Measurements from ENCODE around the gene ONECUT3.
"Not testable (repeated sequence)": the region's sequence is repeated elsewhere in the genome, so short reads cannot be mapped to it uniquely, and the experiment has no call there.

The ONECUT3 gene

DNA sequence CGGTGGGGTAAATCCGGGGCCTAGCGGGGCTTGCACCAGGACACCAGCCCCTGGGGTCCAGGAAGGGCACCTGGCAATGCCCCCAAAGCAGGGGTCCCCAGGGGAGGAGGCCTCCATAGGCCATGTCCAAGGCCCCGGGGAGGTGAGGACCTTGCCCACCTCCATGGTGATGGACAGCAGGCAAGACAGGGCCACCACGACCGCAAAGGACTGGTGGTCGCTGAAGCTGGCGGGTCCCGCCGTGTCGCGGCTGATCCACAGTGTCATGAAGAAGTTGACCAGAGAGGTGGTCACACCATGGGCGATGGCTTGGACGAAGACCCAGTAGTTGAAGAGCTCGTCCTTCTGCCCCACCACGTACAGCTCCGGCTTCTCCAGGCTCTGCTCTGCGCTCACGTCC is 32.0 kb downstream of the ONECUT3 start:
- peaks cover 78% of the 10 kb centered on the region for H3K27me3 Mint-ChIP-seq
- no peak overlapping the region for H3K27ac Mint-ChIP-seq
- no peaks in the 10 kb centered on the region for H3K9me3 Mint-ChIP-seq
- peaks cover 5% of the 10 kb centered on the region for H3K4me1 Mint-ChIP-seq
- no peak for ATAC-seq
- H3K36me3 Mint-ChIP-seq: no peaks in the 10 kb centered on the region
- no peak overlapping the region for H3K4me3 Mint-ChIP-seq

DNA sequence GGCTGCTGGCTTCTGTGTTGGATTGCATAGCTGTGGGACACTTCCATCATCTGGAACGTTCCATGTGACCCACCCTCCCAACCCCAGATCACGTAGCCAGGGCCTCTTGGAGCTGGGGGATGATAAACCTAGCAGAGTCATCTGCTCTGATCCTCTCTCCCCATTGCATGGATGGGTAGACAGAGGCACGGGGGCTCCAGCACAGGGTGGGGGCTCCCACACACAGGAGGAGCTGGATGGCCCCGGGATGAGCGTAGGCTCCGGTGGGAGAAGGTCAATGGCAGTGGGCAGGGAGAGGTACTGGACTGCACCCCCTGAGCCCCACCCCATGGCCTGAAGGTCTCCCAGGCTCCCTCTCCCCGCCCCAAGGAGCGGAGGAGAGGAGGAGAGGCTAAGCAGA is 33.4 kb downstream of the ONECUT3 start:
- Mint-ChIP-seq H3K27ac (no peak overlapping the region), H3K4me3 (no peak overlapping the region), H3K4me1 (peaks cover 5% of the 10 kb centered on the region), H3K36me3 (no peaks in the 10 kb centered on the region), H3K27me3 (peaks cover 80% of the 10 kb centered on the region), H3K9me3 (no peaks in the 10 kb centered on the region)
- no peak for ATAC-seq

DNA sequence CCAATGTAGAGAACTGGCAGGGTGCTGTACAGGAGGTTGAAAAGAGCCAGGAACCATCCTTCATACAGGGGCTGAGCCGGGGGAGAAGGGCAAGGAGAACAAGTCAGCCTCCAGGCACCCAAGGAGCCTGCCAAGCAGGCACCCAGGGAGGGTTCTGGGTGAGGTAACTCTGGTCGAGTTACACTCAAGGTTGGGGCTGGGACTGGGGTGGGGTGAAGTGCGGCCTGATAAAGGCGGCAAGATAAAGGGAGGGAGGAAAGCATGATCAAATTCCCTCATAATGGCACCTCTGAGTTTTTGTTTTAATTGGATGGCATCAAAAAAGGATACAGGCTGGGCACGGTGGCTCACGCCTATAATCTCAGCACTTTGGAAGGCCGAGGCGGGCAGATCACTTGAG is 33.8 kb downstream of the ONECUT3 start:
- H3K36me3 Mint-ChIP-seq: no peaks in the 10 kb centered on the region
- ATAC-seq: no peak
- no peak overlapping the region for H3K4me3 Mint-ChIP-seq
- no peak overlapping the region for H3K27ac Mint-ChIP-seq
- H3K27me3 Mint-ChIP-seq: peaks cover 78% of the 10 kb centered on the region
- H3K4me1 Mint-ChIP-seq: peaks cover 5% of the 10 kb centered on the region
- no peaks in the 10 kb centered on the region for H3K9me3 Mint-ChIP-seq

DNA sequence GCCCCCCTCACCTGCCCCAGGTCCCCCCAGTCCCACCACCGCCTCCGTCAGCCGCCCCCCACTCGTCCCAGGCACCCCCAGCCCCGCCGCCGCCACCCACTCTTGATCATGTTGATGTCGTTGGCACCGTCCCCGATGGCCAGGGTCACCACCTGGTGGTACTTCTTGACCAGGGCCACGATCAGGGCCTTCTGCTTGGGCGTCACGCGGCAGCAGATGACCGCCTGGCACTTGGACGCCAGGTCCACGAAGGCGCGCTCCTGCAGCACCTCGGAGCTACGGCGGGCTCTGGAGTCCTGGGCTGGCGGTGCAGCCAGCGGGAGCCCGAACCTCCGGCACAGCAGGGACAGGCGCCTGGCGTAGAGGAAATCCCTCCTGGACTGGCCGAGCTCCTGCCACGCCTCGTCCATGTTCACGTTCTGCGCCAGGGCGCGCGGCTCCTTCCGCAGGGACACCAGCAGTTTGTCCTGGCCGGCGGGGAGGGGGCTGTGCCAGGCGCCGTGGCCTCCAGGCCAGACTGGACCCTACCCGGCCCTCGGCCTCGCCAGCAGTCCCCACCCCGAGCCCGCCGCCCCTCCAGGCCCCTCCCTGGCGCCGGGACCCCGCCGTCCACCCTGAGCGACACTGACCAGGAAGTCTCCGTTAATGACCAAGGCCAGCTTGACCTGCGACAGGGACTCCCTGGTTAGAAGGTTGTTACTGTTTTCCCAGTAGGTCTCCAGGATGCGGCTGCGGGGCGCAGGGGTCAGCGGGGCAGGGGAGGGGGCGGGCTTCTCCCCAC is 36.1 kb downstream of the ONECUT3 start:
- Mint-ChIP-seq H3K9me3 (no peaks in the 10 kb centered on the region), H3K4me1 (no peaks in the 10 kb centered on the region), H3K4me3 (no peak overlapping the region), H3K36me3 (no peaks in the 10 kb centered on the region), H3K27ac (no peak overlapping the region), H3K27me3 (peaks cover 62% of the 10 kb centered on the region)
- peak; percentile 39 for ATAC-seq

DNA sequence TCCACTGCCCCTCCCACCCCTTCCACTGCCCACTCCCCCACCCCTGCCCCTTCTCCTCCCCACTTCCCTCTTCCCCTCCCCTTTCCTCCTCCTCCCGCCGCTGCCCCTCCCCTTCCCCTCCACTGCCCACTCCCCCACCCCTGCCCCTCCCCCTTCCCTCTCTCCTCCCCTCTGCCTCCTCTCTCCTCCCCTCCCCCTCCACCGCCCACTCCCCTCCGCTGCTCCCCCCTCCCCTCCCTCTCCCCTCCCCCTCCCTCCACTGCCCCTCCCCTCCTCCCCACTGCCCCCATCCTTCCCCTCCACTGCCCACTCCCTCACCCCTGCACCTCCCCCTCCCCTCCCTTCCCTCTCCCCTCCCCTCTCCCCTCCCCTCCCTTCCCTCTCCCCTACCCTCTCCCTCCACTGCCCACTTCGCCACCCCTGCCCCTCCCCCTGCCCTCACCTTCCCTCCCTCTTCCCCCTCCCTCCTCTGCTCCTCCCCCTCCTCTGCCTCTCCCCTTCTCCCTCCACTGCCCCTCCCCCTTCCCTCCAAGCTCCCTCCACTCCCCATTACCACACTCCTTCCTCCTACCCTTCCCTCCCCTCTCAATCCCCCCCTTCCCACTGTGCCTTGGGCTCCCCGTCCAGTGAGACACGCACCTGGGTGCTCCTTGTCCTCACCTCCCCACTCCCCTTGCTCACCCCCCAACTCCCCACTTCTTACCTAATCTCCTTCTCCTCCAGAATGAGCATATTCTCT is 36.9 kb downstream of the ONECUT3 start:
- Mint-ChIP-seq H3K27ac (no peak overlapping the region), H3K27me3 (peaks cover 62% of the 10 kb centered on the region), H3K36me3 (no peaks in the 10 kb centered on the region), H3K4me3 (no peak overlapping the region), H3K9me3 (no peaks in the 10 kb centered on the region), H3K4me1 (peaks cover under 1% of the 10 kb centered on the region)
- ATAC-seq: no peak

DNA sequence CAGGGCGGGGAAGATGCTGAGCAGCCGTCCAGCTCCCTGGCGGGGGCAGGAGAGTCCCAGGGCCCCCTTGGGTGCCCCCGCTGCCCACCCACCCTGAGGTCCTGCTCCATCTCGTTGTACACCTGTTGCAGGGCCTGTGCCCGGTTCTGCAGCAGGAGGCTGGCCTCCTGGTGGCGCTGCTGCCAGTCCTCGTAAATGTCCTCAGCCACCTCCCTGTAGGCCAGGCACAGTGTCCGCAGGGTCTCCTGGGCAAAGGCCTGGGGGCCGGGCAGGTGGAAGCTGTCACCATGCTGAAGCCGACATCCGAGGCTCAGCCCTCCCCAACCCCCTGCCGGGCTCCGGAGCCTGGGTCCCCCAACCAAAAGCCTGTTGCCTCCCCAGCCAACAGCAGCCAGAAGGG is 38.6 kb downstream of the ONECUT3 start:
- peaks cover 8% of the 10 kb centered on the region for H3K4me1 Mint-ChIP-seq
- no peak overlapping the region for H3K27ac Mint-ChIP-seq
- H3K27me3 Mint-ChIP-seq: peaks cover 57% of the 10 kb centered on the region
- no peak overlapping the region for H3K4me3 Mint-ChIP-seq
- no peaks in the 10 kb centered on the region for H3K9me3 Mint-ChIP-seq
- no peaks in the 10 kb centered on the region for H3K36me3 Mint-ChIP-seq
- no peak for ATAC-seq

DNA sequence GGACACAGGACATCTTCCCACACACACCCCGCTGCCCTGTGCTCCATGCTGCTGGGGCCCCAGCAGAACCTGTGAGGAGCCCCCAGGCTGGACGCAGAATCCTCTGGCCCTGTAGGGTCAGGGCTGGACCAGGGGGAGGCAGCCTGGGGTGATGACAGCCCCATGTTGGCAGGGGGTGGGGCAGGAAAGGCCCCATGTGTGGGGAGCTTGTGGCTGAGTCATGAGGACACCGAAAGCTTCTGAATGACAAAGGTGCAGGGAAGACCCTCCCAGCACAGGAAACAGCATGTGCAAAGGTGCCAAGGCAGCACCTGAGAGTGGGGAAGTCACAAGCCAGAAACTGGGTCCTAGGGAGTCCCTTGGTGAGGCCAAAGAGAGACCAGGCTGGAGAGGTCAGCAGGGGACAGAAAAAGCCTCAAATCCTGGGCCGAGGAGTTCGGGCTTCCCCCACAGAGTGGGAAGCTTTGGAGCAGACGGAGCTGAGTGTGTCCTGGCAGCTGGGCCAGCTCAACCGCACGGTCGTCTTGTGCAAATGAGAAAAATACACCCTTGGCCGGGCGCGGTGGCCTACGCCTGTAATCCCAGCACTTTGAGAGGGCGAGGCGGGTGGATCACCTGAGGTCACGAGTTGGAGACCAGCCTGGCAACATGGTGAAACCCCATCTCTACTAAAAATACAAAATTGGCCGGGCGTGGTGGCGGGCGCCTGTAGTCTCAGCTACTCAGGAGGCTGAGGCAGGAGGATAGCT is 41.3 kb downstream of the ONECUT3 start:
- Mint-ChIP-seq H3K4me3 (no peak overlapping the region), H3K27me3 (peaks cover 43% of the 10 kb centered on the region), H3K4me1 (peaks cover 8% of the 10 kb centered on the region), H3K36me3 (no peaks in the 10 kb centered on the region), H3K27ac (no peak overlapping the region), H3K9me3 (no peaks in the 10 kb centered on the region)
- ATAC-seq: no peak

DNA sequence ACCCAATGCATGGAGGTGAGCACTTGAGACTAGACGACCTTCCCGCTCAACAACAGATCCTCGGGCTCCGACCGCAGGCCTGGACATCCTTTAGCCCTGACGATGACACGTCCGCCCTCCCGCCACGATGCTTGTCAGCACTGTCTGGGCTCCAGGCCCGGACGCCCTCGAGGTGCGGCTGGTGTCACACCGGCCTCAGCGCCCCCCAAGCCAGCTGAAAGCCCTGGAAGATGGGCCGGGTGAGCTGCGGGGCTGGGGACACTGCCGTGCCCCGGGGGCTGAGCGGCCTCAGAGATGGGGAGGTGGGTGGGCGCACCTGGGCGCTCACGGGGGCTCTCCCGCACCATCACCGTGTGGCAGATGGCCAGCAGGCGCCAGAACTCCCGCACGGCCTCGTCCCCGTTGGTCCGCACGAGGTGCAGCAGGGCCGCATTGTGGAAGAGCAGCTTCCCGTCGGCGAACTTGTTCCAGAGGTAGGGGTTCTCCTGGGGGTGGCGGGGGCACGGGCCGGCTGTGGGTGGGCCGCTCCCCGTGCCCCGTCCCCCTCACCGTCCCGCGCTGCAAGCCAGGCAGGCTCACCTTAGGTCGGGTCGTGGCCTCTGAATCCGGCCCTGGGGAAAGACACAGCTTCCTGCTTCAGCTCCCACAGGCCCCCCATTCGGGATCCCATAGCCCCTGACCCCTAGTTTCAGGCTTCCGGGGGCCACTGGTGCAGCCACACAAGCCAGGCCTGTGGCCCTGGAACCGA is 43.3 kb downstream of the ONECUT3 start:
- no peaks in the 10 kb centered on the region for H3K36me3 Mint-ChIP-seq
- no peak for ATAC-seq
- no peak overlapping the region for H3K4me3 Mint-ChIP-seq
- no peaks in the 10 kb centered on the region for H3K9me3 Mint-ChIP-seq
- peaks cover 8% of the 10 kb centered on the region for H3K4me1 Mint-ChIP-seq
- no peak overlapping the region for H3K27ac Mint-ChIP-seq
- peaks cover 29% of the 10 kb centered on the region for H3K27me3 Mint-ChIP-seq

DNA sequence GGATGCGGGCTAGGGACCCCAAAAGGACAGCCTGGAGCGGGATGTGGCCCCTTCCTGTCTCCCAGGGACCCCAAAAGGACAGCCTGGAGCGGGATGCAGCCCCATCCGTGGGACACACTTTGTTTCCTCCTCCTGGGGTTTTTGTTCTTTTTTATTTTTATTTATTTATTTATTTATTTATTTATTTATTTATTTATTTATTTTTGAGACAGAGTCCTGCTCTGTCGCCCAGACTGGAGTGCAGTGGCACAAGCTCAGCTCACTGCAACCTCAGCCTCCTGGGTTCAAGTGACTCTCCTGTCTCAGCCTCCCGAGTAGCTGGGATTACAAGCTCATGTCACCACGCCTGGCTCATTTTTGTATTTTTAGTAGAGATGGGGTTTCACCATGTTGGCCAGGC is 44.0 kb downstream of the ONECUT3 start:
- H3K27ac Mint-ChIP-seq: not testable (repeated sequence)

DNA sequence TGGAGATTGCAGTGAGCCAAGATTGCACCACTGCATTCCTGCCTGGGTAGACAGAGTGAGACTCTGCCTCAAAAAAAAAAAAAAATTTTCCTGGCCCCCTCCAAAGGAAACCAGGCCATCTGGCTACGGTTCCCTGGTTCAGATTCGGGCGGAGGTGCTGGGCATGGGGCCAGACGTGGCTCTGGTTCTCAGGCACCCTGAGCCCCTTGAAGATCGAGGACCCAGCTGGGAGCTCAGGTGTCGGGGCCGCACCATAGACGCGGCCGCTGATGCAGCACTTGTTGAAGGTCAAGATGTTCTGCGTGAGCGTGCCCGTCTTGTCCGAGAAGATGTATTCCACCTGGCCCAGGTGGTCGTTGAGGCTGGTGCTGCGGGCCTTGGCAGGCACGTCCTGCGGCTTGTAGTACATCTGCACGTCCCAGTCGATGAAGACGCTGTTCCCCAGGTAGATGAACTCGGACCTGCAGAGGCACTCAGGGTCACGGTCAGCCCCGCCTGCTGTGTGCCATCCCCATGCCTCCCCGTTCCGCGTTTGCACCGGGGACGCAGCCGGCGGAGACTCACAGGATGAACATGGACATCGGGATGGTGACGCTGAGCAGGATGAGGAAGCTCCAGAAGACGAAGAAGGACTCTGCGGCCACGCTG is 46.5 kb downstream of the ONECUT3 start:
- H3K27ac Mint-ChIP-seq: no peak overlapping the region
- ATAC-seq: no peak
- H3K4me3 Mint-ChIP-seq: no peak overlapping the region
- no peaks in the 10 kb centered on the region for H3K36me3 Mint-ChIP-seq
- H3K27me3 Mint-ChIP-seq: peaks cover 16% of the 10 kb centered on the region
- H3K9me3 Mint-ChIP-seq: no peaks in the 10 kb centered on the region
- H3K4me1 Mint-ChIP-seq: peaks cover 8% of the 10 kb centered on the region

More for the DNA sequence above, 44.0 kb downstream of the ONECUT3 start:
- not testable (repeated sequence) for H3K36me3 Mint-ChIP-seq, H3K4me1 Mint-ChIP-seq, ATAC-seq, H3K4me3 Mint-ChIP-seq, H3K9me3 Mint-ChIP-seq
- peaks cover 26% of the 10 kb centered on the region for H3K27me3 Mint-ChIP-seq

DNA sequence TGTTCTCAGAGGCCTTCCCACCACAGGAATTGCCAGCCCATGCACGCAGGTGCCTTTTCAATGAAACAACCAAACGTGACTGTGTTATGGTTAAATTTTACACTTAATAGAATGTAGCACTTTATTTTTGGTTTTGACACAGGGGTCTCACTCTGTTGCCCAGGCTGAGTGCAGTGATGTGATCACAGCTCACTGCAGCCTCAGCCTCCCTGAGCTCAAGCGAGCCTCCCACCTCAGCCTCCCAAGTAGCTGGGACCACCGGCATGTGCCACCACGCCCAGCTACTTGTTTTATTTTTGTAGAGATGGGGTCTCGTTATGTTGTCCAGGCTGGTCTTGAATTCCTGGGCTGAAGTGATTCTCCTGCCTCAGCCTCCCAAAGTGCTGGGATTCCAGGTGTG is 51.6 kb downstream of the ONECUT3 start:
- H3K27me3 Mint-ChIP-seq: no peaks in the 10 kb centered on the region
- H3K4me1 Mint-ChIP-seq: no peaks in the 10 kb centered on the region
- H3K36me3 Mint-ChIP-seq: no peaks in the 10 kb centered on the region
- no peak overlapping the region for H3K4me3 Mint-ChIP-seq
- no peak overlapping the region for H3K27ac Mint-ChIP-seq
- ATAC-seq: no peak
- H3K9me3 Mint-ChIP-seq: no peaks in the 10 kb centered on the region

DNA sequence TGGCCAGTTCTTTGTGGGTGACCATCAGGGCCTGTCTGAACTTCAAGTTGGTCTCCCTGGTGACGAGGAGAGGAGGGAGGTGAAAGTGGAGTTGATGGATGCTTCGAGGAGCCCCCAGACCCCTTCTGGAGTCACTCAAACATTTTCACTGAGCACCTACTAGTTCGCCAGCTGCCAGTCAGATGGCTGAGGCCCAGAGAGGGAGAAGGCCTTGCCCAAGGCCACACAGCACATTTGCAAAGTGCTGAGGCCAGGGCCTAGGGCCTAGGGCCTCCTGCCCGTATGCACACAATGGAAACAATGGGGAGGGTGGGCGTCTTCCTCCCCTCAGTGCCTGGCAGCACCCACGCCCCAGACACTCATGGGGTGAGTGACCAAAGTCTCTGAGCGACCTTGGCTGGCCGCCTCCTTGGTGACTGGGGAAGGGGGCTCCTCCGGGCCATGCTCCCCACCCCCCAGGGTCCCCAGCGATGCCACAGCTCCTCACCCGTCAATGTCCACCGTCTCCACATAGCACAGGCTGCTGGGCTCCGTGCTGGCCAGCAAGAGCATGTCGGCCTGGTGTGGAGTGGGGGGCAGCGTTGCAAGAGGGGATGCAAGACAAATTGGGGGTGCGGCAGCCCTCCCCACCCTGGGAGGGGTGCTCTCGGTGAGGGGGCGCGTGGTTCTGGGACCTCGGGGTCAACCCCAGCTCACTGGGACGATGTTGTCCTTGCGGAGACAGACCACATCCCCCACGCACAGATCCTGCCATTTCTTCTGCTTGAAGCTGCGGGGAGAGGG is 52.3 kb downstream of the ONECUT3 start:
- Mint-ChIP-seq H3K9me3 (no peaks in the 10 kb centered on the region), H3K36me3 (no peaks in the 10 kb centered on the region), H3K27ac (no peak overlapping the region), H3K27me3 (no peaks in the 10 kb centered on the region), H3K4me1 (no peaks in the 10 kb centered on the region), H3K4me3 (no peak overlapping the region)
- ATAC-seq: no peak

DNA sequence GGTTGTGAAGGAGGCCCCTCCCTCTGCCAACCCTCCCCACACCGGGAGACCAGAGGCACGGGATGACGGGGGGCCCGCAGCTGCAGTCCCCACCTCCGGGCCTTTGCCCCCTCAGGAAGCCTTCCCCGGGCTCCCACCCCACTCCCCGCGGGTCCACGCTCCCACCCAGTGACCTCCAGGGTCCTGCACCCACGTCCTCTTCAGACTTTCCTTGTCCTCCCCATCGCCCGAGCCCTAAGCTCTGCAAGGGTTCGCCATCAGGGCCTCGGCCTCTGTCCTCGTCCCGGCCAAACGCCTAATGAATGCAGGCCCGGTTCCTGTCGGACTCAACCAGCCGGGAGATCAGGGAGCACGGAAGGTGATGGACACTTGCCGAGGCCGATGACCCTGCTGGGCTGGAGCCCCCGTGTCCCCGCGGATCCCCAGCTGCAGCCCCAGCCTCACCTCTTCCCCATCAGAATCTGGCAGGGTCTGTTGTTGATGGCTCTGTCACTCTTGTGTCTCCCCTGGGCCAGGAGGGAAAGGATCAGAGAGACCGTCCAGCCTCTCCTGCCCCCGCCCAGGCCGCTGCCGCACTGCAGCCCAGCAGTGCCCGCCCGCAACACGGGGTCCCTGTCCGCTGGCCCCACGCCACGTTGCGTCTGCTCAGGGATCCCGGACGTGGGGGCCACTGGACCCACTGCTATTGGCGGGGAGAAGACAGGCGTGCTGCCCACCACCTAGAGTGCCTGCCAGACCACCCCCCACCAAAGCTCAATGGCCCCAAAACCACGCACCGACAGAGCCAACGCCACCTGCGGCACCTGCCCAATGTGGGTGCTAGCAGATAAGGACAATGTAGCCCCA is 53.1 kb downstream of the ONECUT3 start:
- Mint-ChIP-seq H3K36me3 (no peaks in the 10 kb centered on the region), H3K27ac (no peak overlapping the region), H3K4me3 (no peak overlapping the region), H3K4me1 (peaks cover 5% of the 10 kb centered on the region), H3K27me3 (no peaks in the 10 kb centered on the region), H3K9me3 (no peaks in the 10 kb centered on the region)
- peak; percentile 43 for ATAC-seq
